HUES6 (cell line): ENCODE measurements around the gene GPC3.

Experiments
- H3K27ac ChIP-seq: 2 replicates; pipeline ENCODE4 v1.7.0; 2013; ENCODE audit warnings: low read depth, mild to moderate bottlenecking, low read length, inconsistent platforms
- H3K27me3 ChIP-seq: 2 replicates; pipeline ENCODE4 v1.6.1; 2013; ENCODE audit warnings: low read length; ENCODE audit not compliant: control insufficient read depth, insufficient read depth
- H3K36me3 ChIP-seq: 2 replicates; pipeline ENCODE4 v1.6.1; 2013; ENCODE audit warnings: low read length; ENCODE audit not compliant: control insufficient read depth, insufficient read depth
- H3K4me1 ChIP-seq: 2 replicates; pipeline ENCODE4 v1.6.1; 2013; ENCODE audit warnings: low read length; ENCODE audit not compliant: control insufficient read depth, insufficient read depth
- H3K4me3 ChIP-seq: 2 replicates; pipeline ENCODE4 v1.5.1; 2013; ENCODE audit warnings: low read depth, low read length
- H3K9ac ChIP-seq: one replicate; pipeline ENCODE4 v1.6.1; 2013; ENCODE audit warnings: mild to moderate bottlenecking, low read length
- H3K9me3 ChIP-seq: 2 replicates; pipeline ENCODE4 v1.6.1; 2013; ENCODE audit warnings: low read depth, low read length; ENCODE audit not compliant: control insufficient read depth, insufficient read depth

GPC3 gene

DNA sequence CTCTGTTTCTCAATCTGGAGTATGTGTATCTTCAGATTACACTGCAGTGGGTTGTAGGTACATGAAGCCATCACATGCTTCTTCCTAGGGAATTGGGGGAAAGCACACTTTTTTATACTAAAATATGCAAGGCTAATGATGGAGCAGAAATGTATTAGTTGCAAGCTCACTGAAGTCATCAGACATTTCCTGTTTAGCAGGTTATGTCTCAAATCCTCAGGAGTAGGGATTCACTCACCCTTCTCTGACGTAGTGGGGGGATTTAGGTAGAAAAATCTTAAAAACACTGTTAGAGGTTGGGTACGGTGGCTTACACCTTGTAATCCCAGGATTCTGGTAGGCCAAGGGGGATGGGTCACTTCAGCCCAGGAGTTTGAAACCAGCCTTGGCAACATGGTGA, 441.7 kb downstream of the GPC3 start:
- H3K36me3 ChIP-seq: 0 out of 2 replicates have a peak, but pooled peaks cover 5% of the 10 kb centered on the region
- peaks cover 4% of the 10 kb centered on the region; the same call in 1 of the 2 replicates for H3K4me1 ChIP-seq
- peak overlapping the region; percentile 53; the same call in 1 of the 2 replicates for H3K27ac ChIP-seq
- peaks cover 20% of the 10 kb centered on the region for H3K9me3 ChIP-seq
- H3K9ac ChIP-seq: no peak overlapping the region
- no peak overlapping the region for H3K4me3 ChIP-seq
- no peaks in the 10 kb centered on the region for H3K27me3 ChIP-seq

DNA sequence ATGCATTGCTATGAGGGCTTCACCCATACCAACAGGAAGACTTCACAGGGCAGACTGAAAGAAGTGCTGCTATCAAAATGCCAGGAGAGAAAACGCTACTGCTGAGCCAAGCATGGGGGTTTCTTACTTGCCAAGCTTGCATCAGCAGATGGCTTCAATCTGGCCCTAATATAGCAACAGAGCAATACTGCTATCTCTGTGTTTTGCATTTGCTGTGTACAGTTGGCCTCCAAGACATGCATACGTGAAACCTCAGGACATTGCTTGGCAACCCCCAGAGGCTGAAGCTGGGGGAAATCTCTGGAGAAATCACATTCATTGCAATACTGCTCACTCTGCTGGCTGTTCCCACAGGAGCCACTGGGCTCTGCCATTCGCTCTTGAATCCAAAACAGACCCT, 442.9 kb downstream of the GPC3 start:
- Histone ChIP-seq H3K27ac (no peak overlapping the region), H3K9ac (no peak overlapping the region), H3K27me3 (no peaks in the 10 kb centered on the region), H3K9me3 (peaks cover 20% of the 10 kb centered on the region), H3K4me1 (peaks cover 9% of the 10 kb centered on the region), H3K36me3 (0 out of 2 replicates have a peak, but pooled peaks cover 5% of the 10 kb centered on the region), H3K4me3 (no peak overlapping the region)

DNA sequence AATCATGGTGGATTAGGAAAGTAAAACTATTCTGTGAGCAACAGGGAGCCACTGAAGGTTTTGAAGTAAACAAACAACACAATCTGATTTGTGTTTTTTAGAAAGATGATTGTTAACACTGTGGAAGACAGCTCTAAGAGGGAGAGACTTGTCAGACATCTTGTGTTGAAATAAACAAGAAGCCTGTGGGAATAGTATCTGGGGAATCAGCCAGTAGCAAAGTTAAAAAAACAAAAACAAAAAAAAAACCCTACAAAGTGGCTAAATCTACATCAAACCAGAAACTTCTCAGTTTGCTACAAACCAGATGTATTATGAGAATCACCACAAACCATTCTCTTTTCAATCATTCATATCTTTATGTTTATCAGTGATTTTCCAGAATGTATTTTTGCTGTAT, 444.4 kb downstream of the GPC3 start:
- H3K27ac ChIP-seq: no peak overlapping the region
- no peak overlapping the region for H3K4me3 ChIP-seq
- peaks cover 9% of the 10 kb centered on the region for H3K4me1 ChIP-seq
- H3K9ac ChIP-seq: no peak overlapping the region
- 0 out of 2 replicates have a peak, but pooled peaks cover 6% of the 10 kb centered on the region for H3K36me3 ChIP-seq
- H3K9me3 ChIP-seq: peaks cover 15% of the 10 kb centered on the region
- no peaks in the 10 kb centered on the region for H3K27me3 ChIP-seq

DNA sequence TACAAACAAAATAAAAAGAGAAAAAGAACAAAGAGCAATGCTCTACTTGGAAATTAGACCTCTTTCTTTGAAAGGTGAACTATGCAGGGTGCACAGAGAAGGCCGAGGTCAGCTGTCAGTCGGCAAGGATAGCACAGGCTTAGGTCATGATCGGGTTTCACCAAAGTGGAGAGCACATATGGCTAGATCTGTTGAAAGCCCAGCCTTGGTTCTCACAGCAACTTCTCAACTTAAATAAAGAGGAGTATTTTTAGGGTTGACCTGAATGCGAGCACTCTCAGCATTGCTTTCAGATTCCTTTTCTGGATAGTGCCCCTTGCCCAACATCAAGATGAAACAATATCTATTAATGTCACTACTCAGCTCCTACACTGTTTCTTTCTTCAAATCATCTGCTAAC, 447.2 kb downstream of the GPC3 start:
- H3K9ac ChIP-seq: no peak overlapping the region
- H3K27ac ChIP-seq: no peak overlapping the region
- no peak overlapping the region for H3K4me3 ChIP-seq
- H3K9me3 ChIP-seq: no peaks in the 10 kb centered on the region
- no peaks in the 10 kb centered on the region; the same call in 1 of the 2 replicates for H3K27me3 ChIP-seq
- peaks cover 5% of the 10 kb centered on the region; the same call in 1 of the 2 replicates for H3K36me3 ChIP-seq
- H3K4me1 ChIP-seq: peaks cover 9% of the 10 kb centered on the region

DNA sequence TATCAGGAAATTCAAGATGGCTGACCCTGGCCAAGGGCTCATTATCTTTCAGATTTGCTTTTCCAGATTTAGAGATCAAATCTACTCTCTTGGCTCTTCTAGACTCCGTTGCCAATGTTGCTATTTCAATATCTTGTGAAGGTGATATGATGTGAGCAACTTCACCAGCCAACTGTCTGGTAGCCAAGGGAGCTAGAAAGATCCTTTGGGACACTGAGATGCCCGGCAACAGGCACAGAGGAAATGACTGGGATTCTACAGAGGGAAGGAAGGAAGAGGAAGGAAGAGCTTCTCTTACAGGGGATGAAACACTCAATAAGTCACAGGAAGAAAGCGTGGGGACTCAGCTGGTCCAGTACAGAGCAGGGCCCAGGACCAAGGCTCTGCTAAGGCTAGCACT, 448.3 kb downstream of the GPC3 start:
- H3K4me1 ChIP-seq: peaks cover 9% of the 10 kb centered on the region
- H3K27me3 ChIP-seq: no peaks in the 10 kb centered on the region; the same call in 1 of the 2 replicates
- no peak overlapping the region for H3K9ac ChIP-seq
- no peak overlapping the region for H3K27ac ChIP-seq
- no peak overlapping the region for H3K4me3 ChIP-seq
- peaks cover 5% of the 10 kb centered on the region; the same call in 1 of the 2 replicates for H3K36me3 ChIP-seq
- no peaks in the 10 kb centered on the region for H3K9me3 ChIP-seq

DNA sequence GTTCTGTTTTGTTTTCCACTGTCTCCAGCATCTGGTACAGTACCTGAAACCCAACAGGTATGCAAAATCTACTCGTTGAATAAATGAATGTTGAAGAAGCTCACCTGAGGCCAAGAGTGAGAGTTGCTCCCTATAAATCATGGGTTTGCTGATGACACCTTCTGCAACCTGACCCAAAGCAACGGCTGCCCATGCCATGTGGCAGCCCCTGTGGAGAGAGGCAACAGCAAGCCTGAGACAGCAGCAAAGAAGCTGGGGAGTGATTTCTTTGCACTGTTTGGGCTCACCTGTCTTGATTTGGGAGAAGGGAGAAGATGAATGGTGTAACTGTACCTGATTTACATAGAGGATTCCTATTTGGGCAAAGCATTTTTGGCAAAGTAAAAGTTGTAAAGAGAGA, 450.3 kb downstream of the GPC3 start:
- H3K27ac ChIP-seq: no peak overlapping the region
- H3K9me3 ChIP-seq: no peaks in the 10 kb centered on the region
- H3K36me3 ChIP-seq: peaks cover 5% of the 10 kb centered on the region; the same call in 1 of the 2 replicates
- no peaks in the 10 kb centered on the region; the same call in 1 of the 2 replicates for H3K27me3 ChIP-seq
- H3K9ac ChIP-seq: no peak overlapping the region
- H3K4me1 ChIP-seq: peaks cover 5% of the 10 kb centered on the region
- no peak overlapping the region for H3K4me3 ChIP-seq

DNA sequence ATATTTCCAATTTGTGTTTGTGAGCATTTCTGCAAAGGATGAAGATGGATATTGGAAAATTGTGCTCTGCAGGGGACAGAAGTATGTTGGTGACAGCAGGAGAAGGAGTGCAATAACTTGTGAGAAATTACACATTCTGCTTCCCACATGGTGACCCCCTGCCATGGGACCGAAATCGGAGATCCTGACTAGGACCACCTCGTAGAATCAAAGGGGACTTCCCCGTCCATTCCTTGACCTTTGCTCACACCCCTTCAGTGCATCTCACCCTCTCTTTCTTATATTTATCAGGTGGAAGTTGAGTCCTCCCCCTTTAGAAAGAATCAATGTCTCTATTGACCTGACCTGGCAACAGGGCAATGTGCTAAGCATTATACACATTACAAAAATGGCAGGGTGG, 451.2 kb downstream of the GPC3 start:
- Histone ChIP-seq H3K9me3 (no peaks in the 10 kb centered on the region), H3K9ac (no peak overlapping the region), H3K27me3 (no peaks in the 10 kb centered on the region; the same call in 1 of the 2 replicates), H3K4me3 (no peak overlapping the region), H3K36me3 (peaks cover 5% of the 10 kb centered on the region; the same call in 1 of the 2 replicates), H3K27ac (no peak overlapping the region), H3K4me1 (peaks cover 5% of the 10 kb centered on the region)

DNA sequence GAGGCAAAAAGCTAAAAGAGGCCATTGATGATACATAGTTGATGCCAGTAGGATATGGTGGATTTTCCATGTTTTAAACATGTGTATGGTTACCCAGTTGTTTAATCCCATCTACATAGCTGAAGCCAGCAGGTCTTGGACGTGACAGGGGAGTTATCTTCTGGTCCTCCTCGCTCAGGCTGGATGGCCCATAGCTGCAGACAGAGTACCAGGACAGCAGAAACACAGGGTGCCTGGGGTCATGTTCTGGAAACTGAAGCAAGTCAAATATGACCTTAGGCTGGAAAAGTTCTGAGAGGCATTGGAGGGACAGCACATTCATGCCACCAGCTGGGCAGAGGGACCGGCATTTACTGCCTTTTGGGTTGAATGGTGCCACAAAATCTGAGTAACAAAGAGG, 452.1 kb downstream of the GPC3 start:
- H3K27me3 ChIP-seq: no peaks in the 10 kb centered on the region; the same call in 1 of the 2 replicates
- peaks cover 4% of the 10 kb centered on the region for H3K4me1 ChIP-seq
- no peak overlapping the region for H3K9ac ChIP-seq
- H3K27ac ChIP-seq: no peak overlapping the region
- H3K36me3 ChIP-seq: peaks cover 5% of the 10 kb centered on the region; the same call in 1 of the 2 replicates
- H3K9me3 ChIP-seq: no peaks in the 10 kb centered on the region
- H3K4me3 ChIP-seq: no peak overlapping the region

DNA sequence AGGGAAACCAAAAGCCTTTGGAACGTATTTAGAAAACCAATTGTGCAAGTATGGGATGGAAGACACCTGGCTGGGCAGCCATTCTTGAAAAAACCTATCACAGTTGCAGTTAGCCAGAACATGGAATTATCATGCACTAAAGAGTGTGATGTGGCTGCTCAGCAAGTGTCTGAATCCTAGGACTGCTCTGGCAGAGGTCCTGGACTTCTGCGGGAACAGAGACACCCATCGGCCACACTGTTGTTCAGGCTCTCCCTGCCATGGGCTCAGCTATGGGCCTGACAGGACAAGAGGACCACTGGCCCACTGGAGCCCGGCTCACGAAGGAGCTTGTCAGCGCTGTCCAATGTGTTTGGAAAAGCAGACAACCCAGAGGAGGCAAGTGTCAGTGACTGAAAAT, 454.4 kb downstream of the GPC3 start:
- Histone ChIP-seq H3K9me3 (no peaks in the 10 kb centered on the region), H3K36me3 (peaks cover 4% of the 10 kb centered on the region; the same call in 1 of the 2 replicates), H3K4me1 (peaks cover 10% of the 10 kb centered on the region), H3K4me3 (no peak overlapping the region), H3K27ac (no peak overlapping the region), H3K9ac (no peak overlapping the region), H3K27me3 (no peaks in the 10 kb centered on the region; the same call in 1 of the 2 replicates)

DNA sequence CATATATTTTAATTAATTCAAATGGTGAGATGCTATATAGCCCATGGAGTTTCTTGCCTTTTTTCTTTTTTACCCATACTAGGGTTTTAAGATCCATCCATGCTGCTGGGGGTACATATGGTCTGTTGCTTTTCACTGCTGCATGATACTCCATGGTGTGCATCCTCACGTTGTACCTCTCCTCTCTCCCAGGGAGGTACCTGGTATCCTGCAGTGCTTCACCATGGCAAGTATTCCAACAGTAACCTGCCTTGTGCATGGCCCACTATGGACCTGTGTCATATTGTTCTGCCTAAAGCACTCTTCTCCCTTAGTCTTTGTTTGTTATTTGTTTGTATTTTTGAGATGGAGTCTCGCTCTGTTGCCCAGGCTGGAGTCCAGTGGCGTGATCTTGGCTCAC, 455.8 kb downstream of the GPC3 start:
- H3K27ac ChIP-seq: no peak overlapping the region
- H3K27me3 ChIP-seq: no peaks in the 10 kb centered on the region; the same call in 1 of the 2 replicates
- no peak overlapping the region for H3K9ac ChIP-seq
- H3K4me1 ChIP-seq: peaks cover 10% of the 10 kb centered on the region
- no peak overlapping the region for H3K4me3 ChIP-seq
- H3K36me3 ChIP-seq: no peaks in the 10 kb centered on the region
- H3K9me3 ChIP-seq: no peaks in the 10 kb centered on the region

DNA sequence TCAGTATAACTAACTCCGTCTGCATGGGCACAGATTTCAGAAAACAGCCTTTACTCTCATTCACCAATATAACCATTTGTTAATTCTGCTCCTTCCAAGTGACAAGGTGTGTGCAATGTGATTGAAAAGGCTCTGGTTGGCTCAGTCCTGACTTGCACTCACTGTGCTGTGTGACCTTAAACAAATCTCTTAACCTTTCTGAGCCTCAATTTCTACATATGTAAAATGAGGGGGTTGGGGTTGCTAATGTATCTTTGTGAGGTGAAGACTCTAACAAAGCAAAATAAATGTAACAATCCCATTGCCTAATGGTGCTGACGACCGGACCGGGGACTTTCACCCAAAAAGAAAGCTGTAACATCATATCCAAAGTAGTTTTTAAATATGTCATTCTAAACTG, 457.6 kb downstream of the GPC3 start:
- H3K9ac ChIP-seq: no peak overlapping the region
- H3K27me3 ChIP-seq: no peaks in the 10 kb centered on the region
- no peaks in the 10 kb centered on the region for H3K9me3 ChIP-seq
- H3K36me3 ChIP-seq: no peaks in the 10 kb centered on the region
- H3K4me3 ChIP-seq: no peak overlapping the region
- H3K4me1 ChIP-seq: peaks cover 15% of the 10 kb centered on the region
- no peak overlapping the region for H3K27ac ChIP-seq
